NCI-H82 (cell line): Measurements from ENCODE around the gene DRAXIN.

ENCODE experiments used
- DNase-seq: peaks from one replicate; lab custom pipeline; 2025; lab: John Stamatoyannopoulos, UW

Gene DRAXIN

GRCh38 chr1:11657654-11658053, 33.9 kb upstream of the DRAXIN start:
- DNase-seq = peak; percentile 36

GRCh38 chr1:11658542-11658941, 33.0 kb upstream of the DRAXIN start:
- DNase-seq = no peak

GRCh38 chr1:11659748-11660147, 31.8 kb upstream of the DRAXIN start:
- DNase-seq = no peak

GRCh38 chr1:11661103-11661502, 30.4 kb upstream of the DRAXIN start:
- DNase-seq = no peak

- peak; percentile 40 for DNase-seq
These were observed 27.0 kb upstream of the DRAXIN start for GRCh38 chr1:11664336-11665065.

- no peak for DNase-seq
These were observed 23.0 kb upstream of the DRAXIN start for GRCh38 chr1:11668516-11668915.

- no peak for DNase-seq
These were observed 20.8 kb upstream of the DRAXIN start for GRCh38 chr1:11670747-11671146.

- no peak for DNase-seq
These were observed 20.3 kb upstream of the DRAXIN start for GRCh38 chr1:11671205-11671543.

- no peak for DNase-seq
These were observed 19.8 kb upstream of the DRAXIN start for GRCh38 chr1:11671544-11672286.

- no peak for DNase-seq
These were observed 18.3 kb upstream of the DRAXIN start for GRCh38 chr1:11673089-11673769.

- no peak for DNase-seq
These were observed 17.0 kb upstream of the DRAXIN start for GRCh38 chr1:11674488-11674887.

GRCh38 chr1:11675325-11675724, 16.2 kb upstream of the DRAXIN start:
- no peak for DNase-seq

GRCh38 chr1:11676386-11677103, 15.0 kb upstream of the DRAXIN start:
- no peak for DNase-seq

GRCh38 chr1:11678442-11678841, 13.1 kb upstream of the DRAXIN start:
- DNase-seq = no peak

- DNase-seq = no peak
These were observed 11.0 kb upstream of the DRAXIN start for GRCh38 chr1:11680270-11681070.

- DNase-seq = peak; percentile 93
These were observed 10.3 kb upstream of the DRAXIN start, which contains the start of gene MAD2L2 for GRCh38 chr1:11681071-11681771. MAD2L2 (minus strand) TSS chr1:11681148; CDS start chr1:11680601, 547 bp downstream.

GRCh38 chr1:11682287-11682771, 9.2 kb upstream of the DRAXIN start:
- DNase-seq = peak; percentile 62

- no peak for DNase-seq
These were observed 8.7 kb upstream of the DRAXIN start for GRCh38 chr1:11682799-11683198.

GRCh38 chr1:11684070-11684469, 7.4 kb upstream of the DRAXIN start:
- DNase-seq = peak; percentile 96

- DNase-seq = no peak
These were observed 6.2 kb upstream of the DRAXIN start for GRCh38 chr1:11685210-11685752.
